CD4-positive, alpha-beta T cell treated with Interleukin-17A for 1 hour (primary cell): ENCODE results near the gene ADGRL3.
"Not testable (repeated sequence)": the region's sequence is repeated elsewhere in the genome, so short reads cannot be mapped to it uniquely, and the experiment has no call there.

Experiments used
- DNase-seq: peaks from one replicate; pipeline ENCODE4 v3.0.0-alpha.2; 2020

ADGRL3 gene

GRCh38 chr4:61762722-61763627 lies 562.8 kb downstream of the ADGRL3 start:
- DNase-seq = no peak

GRCh38 chr4:61763682-61764081 lies 563.6 kb downstream of the ADGRL3 start:
- DNase-seq = no peak

DNA sequence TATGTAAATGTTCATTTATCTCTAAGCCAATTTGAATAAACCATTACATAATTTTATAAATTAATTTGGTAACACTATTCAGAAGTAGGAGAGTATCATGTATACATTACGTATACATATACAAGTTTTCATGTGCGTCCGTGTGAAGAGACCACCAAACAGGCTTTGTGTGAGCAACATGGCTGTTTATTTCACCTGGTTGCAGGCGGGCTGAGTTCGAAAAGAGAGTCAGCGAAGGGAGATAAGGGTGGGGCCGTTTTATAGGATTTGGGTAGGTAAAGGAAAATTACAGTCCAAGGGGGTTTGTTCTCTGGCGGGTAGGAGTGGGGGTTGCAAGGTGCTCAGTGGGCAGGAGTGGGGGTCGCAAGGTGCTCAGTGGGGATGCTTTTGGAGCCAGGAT lies 564.0 kb downstream of the ADGRL3 start:
- DNase-seq = not testable (repeated sequence)

GRCh38 chr4:61769444-61770167 lies 569.5 kb downstream of the ADGRL3 start:
- DNase-seq = not testable (repeated sequence)

DNA sequence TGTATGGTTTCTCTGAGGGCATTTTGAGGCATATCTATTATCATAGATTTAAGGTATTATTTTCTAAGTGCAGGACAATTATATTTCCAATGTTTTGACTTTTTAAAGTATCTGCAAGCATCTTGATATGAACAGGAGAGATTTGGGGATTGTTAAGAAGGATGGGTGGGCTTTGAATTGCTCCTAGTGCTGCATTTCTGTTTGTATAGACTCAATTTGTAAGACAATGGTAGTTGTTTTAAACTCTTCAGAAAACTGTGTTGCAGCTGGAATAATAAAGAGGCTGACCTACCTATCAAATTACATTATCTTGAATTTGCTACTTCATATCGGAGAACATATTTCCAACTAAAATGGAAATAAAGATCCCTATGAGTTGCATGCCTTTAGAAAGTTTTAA lies 570.3 kb downstream of the ADGRL3 start:
- DNase-seq = no peak

GRCh38 chr4:61771056-61771455 lies 570.9 kb downstream of the ADGRL3 start:
- no peak for DNase-seq

GRCh38 chr4:61772126-61772525 lies 572.0 kb downstream of the ADGRL3 start:
- no peak for DNase-seq

GRCh38 chr4:61773655-61774245 lies 573.6 kb downstream of the ADGRL3 start:
- DNase-seq = no peak

- DNase-seq = no peak
These were observed 582.0 kb downstream of the ADGRL3 start for GRCh38 chr4:61782133-61782532.

GRCh38 chr4:61783050-61783449 lies 582.9 kb downstream of the ADGRL3 start:
- no peak for DNase-seq

- DNase-seq = no peak
These were observed 585.6 kb downstream of the ADGRL3 start for GRCh38 chr4:61785761-61786160.

DNA sequence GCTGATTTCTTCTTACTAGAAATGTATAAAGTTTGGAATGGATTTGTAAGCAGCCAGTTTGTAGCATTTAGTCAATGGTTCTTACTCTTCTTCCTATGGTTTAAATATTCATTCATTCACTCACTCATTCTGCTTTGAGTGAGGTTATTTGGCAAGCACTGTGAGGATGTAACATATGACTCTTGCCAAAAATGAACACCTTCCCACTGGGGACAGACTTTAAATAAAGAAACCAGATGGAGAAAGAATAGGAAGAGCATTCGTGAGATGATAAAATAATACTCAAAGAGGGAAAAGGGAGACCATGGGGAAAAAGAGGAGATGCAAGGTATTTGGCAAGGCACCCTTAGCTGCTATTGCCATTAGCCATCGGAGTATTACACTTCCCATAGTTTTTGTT lies 586.1 kb downstream of the ADGRL3 start:
- DNase-seq = no peak

DNA sequence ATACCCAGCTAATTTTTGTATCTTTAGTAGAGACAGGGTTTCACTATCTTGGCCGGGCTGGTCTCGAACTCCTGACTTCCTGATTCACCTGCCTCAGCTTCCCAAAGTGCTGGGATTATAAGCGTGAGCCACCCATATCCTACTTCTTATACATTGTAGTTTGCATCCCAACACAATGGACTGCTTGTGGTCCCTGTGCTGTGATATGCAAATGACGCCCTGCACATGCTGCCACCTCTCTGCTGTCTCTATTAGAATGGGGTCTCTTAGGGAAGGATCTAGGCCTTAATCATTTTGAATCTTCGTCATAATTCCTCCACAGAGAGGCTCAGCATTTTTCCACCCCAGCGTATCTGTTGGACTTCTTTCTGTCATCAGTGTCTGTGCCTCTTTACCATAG lies 595.9 kb downstream of the ADGRL3 start:
- no peak for DNase-seq

DNA sequence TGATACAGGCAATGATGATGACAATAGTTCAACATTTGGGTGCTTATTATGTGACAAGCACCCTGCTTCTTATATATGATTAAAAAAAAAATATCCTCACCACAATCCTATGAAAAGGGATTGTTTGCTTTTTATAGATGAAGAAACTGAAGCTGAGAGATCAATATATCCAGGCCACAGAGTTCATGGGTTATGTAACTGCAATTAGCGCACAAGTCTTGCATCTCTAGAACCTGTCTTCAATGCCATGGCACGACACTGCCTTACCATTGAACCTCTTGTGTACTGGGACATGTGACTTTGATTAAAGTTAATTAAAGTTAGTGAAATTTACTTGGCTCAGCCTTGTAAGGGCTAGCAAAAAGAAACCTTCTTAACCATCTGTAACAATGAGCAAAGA lies 599.7 kb downstream of the ADGRL3 start:
- no peak for DNase-seq

- DNase-seq = no peak
These were observed 605.1 kb downstream of the ADGRL3 start for GRCh38 chr4:61805227-61805626.

- DNase-seq = no peak
These were observed 605.9 kb downstream of the ADGRL3 start for GRCh38 chr4:61805979-61806378.

DNA sequence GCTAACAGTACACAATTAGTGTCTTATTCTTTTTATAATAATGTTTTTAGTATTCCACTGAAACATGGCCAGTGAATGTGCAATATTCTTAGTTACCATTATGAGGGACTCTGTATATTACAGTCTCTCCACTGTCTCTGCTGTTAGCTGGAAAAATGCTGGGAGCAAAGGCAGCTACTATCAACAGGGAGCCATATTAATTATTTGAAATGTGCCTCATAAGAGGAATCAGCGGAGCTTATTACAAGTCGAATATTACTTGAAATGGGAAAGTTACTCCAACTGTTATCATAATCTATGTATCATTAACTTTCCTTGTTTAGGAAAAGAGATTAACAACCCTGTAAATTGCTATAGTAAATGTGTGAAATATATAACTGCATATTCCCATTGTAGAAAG lies 612.0 kb downstream of the ADGRL3 start:
- no peak for DNase-seq

GRCh38 chr4:61817071-61817470 lies 616.9 kb downstream of the ADGRL3 start:
- DNase-seq = no peak

DNA sequence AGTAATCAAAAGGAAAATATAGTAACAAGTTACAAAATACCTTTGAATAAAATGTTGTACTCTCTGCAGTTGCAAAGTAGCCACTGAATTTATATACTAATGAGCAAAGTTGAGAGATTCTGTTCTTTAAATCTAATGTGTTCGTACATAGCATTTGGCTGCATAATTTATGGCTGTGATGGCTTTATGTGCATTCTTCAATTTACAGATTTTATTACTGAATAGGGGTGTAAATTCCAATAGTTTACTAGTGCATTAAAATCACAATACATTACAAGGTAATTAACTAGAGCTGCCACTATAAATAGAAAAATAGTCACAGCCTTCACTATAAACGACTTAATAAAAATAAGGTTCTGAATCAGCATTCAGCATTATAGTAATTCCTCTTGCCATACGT lies 620.0 kb downstream of the ADGRL3 start:
- DNase-seq = no peak

GRCh38 chr4:61824454-61824853 lies 624.3 kb downstream of the ADGRL3 start:
- no peak for DNase-seq

DNA sequence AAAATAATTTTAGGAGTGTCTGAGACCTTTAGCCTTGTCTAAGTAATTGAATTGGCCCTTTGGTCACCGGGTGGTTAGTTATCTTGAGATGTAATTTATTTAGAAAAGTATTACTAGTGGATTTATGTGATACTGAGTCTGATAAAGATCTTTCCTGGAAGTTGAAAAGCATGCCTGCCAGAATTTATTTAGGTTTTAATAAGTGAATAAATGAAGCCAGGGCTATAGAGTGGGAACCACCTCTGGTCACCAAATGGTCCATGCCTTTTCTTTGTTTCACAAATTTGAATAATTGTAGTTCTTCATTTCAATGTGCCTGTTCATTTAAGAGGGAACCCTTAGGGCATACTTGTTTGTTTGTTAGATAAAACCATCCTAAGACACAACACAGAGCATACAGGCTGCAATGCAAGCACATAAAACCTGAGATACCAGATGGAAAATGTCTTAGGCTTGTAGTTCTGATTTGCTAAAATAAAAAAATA lies 627.8 kb downstream of the ADGRL3 start:
- no peak for DNase-seq

GRCh38 chr4:61828960-61829359 lies 628.8 kb downstream of the ADGRL3 start:
- no peak for DNase-seq

DNA sequence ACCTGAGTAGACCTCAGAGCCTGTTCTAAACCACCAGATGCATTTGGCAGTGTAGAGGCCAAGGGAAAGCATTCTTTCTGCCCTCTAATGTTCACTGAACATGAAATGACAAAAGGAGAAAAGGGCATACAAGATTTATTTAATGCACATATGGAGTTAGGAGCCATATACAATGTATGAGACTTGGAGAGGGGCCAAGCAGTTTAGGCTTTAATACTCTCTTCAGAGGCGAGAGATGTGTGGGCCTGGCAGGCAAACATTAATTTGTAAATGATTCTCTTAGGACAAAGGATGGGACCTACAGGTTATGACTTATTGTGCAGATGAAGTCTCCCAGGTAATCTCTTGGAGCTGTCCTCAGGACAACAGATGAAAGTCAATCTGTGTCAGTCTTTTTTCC lies 631.9 kb downstream of the ADGRL3 start:
- DNase-seq = no peak

DNA sequence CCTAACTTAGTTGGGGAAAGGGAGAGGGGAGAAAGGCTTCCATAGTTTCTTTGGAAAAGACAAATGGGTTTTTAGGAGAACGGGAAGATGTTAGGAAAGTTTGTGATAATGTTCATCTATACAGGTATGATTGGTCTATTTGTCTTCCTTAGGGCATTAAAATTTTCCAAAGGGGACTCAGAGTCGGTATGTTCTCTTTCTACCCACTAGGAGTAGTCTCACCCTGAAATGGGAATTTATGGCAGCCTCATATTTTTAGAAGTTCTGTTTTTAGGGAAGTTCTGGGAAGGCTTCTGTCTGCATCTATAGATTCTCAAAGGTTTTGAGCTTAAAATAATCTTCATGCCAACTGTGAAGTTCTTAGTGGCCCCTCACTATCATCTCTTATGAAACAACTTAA lies 637.3 kb downstream of the ADGRL3 start:
- DNase-seq = no peak
